ENCODE results near the gene ZSCAN4.

Gene ZSCAN4

DNA sequence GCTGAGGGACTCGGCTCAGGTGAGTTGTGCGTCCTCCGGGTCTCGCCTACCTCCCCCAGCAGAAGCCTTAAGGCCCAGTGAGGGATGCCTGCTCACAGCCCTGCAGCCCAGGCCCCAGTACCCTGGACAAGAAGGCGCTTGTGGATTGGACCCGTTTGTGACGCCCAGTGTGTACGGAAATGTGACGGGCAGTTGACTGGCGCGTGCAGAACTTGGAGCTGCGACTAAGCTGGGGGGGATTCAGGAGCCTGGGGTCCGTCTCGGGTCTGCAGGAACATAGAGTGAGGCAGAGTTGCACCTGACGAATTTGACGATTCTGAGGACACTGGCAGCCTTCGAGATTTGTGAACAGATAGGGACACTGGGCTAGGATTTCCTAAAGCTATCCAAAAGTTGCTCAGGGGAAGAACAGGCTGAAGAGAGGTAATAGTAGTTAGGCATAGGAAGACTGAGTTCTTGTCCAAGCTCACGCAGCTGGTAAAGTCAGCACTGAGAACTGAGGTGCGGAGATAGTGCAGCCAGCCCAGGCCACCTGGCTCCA lies 13.6 kb downstream of the ZSCAN4 start:
- DNase-seq: no peak

DNA sequence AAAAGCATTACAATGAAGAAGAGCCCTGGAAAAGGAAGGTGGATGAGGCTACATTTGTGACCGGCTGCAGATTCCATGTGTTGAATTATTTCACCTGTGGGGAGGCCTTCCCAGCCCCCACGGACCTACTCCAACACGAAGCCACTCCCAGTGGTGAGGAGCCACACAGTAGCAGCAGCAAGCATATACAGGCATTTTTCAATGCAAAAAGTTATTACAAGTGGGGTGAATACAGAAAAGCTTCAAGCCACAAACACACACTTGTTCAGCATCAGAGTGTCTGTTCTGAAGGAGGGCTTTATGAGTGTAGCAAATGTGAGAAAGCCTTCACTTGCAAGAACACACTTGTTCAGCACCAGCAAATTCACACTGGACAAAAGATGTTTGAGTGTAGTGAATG lies 18.0 kb downstream of the ZSCAN4 start:
- no peak for DNase-seq

DNA sequence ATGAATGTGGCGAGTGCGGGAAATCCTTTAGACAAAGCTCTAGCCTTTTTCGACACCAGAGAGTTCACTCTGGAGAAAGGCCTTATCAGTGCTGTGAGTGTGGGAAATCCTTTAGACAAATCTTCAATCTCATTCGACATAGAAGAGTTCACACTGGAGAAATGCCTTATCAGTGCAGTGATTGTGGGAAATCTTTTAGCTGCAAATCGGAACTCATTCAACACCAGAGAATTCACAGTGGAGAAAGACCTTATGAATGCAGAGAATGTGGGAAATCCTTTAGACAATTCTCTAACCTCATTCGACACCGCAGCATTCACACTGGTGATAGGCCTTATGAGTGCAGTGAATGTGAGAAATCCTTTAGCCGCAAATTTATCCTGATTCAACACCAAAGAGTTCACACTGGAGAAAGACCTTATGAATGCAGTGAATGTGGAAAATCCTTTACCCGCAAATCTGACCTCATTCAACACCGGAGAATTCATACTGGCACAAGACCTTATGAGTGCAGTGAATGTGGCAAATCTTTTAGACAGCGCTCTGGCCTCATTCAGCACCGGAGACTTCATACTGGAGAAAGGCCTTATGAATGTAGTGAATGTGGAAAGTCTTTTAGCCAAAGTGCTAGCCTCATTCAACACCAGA lies 18.8 kb downstream of the ZSCAN4 start:
- no peak for DNase-seq

DNA sequence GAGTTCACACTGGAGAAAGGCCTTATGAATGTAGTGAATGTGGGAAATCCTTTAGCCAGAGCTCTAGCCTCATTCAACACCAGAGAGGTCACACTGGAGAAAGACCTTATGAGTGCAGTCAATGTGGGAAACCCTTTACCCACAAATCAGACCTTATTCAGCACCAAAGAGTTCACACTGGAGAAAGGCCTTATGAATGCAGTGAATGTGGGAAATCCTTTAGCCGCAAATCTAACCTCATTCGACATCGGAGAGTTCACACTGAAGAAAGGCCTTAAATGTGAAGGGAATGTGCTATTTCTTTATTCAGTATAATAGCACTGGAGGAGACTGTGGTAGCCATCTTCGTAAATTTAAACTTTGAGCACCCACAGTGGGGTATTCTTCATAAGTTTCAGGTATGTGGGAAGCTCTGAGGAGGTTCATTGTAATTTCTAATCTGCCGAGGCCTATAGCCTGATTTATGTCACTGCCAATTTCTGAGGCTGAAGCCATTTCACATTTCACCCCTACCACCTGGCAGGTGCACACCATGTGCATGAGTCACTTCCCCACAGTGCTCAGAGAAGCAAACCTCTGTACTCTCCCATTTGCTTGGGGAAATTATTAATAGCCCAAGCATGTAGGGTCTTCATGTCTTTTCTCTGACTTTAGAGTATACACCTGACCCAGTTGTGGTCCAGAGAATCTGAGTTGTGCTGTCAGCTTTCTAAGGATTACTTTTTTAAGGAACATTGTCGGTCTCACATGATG lies 19.5 kb downstream of the ZSCAN4 start:
- DNase-seq: no peak

DNA sequence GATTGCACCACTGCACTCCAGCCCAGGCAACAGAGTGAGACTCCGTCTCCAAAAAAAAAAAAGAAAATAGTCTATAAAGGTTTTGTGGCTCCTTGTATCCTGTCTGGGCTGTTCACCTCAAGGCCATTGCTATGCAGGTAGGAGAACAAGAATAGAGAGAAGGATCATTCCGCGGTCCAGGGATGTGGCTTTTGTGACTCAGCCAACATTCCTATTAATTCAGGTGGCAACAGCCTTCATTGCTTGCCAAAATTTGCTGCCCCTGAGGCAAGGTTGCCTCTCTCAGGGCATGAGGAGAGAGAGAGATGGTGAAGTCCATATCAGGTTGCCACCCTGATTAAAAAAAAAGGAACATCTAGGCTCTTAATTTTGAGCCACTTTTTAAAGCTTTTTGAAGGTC lies 21.0 kb downstream of the ZSCAN4 start:
- DNase-seq: no peak

DNA sequence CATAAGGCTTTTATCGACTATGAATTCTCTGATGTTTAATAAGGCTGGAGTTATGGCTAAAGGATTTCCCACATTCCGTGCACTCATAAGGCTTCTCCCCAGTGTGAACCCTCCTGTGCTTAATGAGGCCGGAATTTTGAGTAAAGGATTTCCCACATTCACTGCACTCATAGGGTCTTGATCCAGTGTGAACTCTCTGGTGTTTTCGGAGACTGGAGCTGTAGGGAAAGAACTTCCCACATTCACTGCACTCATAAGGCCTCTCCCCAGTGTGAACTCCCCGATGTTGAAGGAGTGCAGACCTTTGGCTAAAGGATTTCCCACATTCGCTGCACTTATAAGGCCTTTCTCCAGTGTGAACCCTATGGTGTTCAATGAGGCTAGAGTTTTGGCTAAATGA lies 32.9 kb downstream of the ZSCAN4 start:
- DNase-seq: no peak

DNA sequence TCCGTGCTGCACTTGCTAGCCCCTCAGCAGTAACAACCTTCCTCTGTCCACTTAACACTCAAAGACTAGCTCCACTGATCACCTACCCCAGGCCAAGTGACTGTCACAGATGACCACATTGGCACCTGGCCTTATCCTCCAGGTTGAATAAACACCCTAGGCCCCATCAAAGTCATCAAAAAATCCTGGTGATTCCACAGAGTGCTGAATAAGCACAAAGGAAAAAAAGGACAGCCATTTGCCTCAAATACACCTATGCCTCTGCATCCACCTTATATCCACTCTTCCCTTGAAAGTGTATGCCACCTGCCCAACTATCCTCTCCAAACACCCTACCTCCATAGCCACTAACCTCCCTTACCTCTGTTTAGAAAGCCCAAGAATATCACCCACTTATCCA lies 37.6 kb downstream of the ZSCAN4 start:
- no peak for DNase-seq

DNA sequence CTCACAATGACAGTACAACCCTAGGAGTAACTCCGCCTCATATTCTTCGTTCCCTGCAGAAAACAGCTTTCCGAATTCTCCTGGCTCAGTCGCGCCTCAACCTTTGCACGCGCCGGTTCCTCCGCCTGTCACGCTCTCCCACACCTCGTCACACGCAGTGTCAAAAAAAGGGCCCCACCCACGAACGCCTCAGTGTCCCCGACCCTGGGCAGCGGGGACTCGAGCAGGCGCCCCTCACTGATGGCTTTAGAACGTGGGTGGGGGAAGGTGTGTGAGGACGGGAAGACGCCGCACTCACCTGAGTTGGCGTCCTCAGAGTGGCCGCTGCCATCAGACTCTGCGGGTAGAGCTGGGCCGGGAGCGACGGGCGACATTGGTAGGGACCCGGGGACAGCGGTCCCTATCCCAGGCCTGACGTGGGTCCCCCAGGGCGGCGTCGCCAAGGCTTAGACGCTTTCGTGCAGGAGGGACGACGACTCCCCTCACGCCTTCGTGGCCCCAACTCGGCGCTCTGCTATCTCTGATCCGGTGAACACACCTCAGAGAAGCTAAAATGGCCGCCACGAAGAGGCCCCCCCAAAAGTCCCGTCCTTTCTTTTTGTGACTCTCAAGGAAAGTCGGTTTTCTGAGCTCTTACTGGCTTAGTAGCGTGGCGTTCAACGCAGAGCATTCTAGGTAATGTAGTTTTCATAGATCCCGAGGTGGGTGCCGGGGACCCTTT lies 40.1 kb downstream of the ZSCAN4 start, which contains the start of gene ZNF154:
Gene ZNF154 (minus strand): TSS at position 564 of the 721 bp plus-strand sequence. CDS start 233 bp downstream, at position 331.
- DNase-seq: no peak

DNA sequence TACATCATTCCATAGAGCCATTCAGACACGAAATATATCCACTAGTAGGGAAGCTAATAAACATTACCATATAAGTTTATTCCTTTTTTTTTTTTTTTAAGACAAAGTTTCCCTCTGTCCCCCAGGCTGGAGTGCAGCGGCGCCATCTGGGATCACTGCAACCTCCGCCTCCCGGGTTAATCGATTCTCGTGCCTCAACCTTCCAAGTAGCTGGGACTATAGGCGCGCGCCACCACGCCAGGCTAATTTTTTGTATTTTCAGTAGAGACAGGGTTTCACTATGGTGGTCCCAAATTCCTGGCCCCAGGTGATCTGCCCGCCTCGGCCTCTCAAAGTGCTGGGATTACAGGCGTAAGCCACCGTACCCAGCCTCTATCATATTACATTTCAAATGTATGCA lies 40.9 kb downstream of the ZSCAN4 start:
- no peak for DNase-seq

DNA sequence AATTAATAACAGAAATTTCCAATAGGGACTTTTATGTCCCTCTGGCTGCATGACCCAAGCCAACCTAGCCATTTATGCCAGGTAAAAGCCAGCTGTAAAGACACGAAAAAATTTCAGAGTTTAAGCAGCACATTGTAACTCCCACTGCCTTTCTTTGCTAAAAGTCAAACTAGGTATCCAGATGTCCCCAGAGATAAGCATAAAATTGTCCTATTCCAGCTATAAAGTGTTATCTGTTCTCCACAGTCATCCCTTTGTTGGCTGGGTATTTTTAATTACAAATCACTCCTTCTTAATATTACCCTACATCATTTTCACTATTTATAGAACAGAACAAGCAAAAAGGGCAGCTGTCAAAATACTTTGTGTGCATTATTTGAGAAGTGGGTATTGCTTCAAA lies 43.5 kb downstream of the ZSCAN4 start:
- DNase-seq: no peak

DNA sequence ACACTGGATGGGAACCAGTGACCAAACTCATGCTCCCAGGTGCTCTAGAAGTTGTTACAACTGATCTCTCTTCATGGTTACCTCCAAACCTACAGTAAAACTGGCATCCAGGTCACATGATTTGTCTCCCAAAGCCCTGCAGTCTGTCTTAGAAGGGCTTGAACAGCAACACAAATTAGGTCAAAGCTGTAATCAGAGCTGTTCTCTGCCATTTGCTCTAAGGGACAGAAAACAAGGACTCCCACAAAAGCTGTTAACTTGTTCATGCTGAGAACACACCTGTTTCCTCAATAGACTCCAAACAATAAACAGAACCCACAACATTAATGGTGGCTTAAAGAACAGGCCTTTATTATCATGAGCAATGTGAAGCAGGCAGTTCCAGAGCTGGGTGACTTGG lies 50.7 kb downstream of the ZSCAN4 start:
- DNase-seq: no peak

DNA sequence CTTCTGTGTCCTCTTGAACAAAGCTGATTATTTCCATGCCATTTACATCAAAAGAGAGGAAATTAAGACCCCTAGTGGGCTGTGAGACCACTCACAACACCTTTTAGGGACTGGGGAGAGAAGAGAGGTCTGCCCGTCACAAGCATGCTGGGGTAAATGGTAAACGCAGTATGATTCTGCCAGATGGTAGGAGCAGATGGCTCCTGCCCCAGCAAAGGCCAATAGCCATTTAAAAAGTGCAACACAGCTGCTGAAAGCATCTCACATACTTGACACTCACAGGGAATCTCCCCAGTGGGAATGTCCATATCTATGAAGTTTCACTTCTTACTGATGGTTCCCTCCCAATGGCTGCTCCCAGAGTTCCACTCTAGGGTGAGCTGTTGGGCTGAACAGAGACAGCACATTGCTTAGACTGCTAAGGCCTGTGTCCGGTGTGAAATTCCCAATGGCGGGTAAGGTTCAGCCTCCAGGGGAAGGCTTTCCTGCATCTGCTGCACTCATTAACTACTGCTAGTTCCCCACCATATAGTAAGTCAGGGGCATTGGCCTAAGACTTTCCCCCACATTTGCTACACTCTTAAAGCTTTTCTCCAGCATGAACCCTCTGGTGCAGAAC lies 51.3 kb downstream of the ZSCAN4 start:
- no peak for DNase-seq

DNA sequence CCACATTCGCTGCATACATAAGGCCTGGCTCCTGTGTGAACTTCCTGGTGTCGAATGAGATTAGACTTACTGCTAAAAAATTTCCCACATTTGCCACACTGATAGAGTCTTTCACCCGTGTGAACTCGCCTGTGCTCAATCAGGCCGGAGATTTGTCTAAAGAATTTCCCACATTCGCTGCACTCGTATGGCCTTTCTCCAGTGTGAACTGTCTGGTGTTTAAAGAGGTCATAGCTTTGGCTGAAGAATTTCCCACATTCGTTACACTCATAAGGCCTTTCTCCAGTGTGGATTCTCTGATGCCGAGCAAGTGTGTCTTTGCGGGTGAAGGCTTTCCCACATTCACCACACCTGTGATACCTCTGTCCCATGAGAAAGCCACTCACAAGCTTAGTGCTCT lies 52.1 kb downstream of the ZSCAN4 start:
- DNase-seq: no peak
